Heart left ventricle (tissue), 16 donors: ENCODE results near the gene MS4A5. TPM values are rescaled to one million over a fixed set of nuclear protein-coding genes. Genes with fewer than 3 reads are reported as not detected.

Experiments
- ATAC-seq, 4 donors: fragments of 200-7000 bp; cut with Tn5 transposase; one replicate each; pipeline ENCODE4 v1.9.1; 2020 to 2022; ENCODE audit warnings: moderate library complexity in 4 of 4, mild to moderate bottlenecking in 3 of 4, moderate number of reproducible peaks in 1 of 4
- DNase-seq, 5 donors: peaks; one replicate each; pipeline ENCODE4 v3.0.0-alpha.2; 2020
- H3K27ac ChIP-seq, 12 donors: fragments of 200-600 bp; sonication (generic) in 4 of 12; one replicate each; pipeline versions ENCODE4 v1.5.0 to v1.8.0; 2016 to 2022; ENCODE audit warnings: mild to moderate bottlenecking in 2 of 12
- H3K27me3 ChIP-seq, 9 donors: fragments of 200-600 bp; sonication (generic) in 2 of 9; one replicate each; pipeline versions ENCODE4 v1.5.1 to v1.8.0; 2016 to 2022; ENCODE audit warnings: mild to moderate bottlenecking in 3 of 9
- H3K36me3 ChIP-seq, 9 donors: fragments of 200-600 bp; sonication (generic) in 2 of 9; one replicate each; pipeline versions ENCODE4 v1.5.0 to v1.8.0; 2018 to 2022; ENCODE audit warnings: mild to moderate bottlenecking in 2 of 9
- H3K4me1 ChIP-seq, 12 donors: fragments of 200-600 bp; sonication (generic) in 4 of 12; one replicate each; pipeline versions ENCODE4 v1.5.0 to v1.8.0; 2016 to 2022; ENCODE audit warnings: mild to moderate bottlenecking in 3 of 12
- H3K4me3 ChIP-seq, 12 donors: fragments of 200-600 bp; sonication (generic) in 4 of 12; one replicate each; pipeline versions ENCODE4 v1.5.0 to v1.8.0; 2017 to 2022; ENCODE audit warnings: mild to moderate bottlenecking in 9 of 12, moderate library complexity in 4 of 12
- H3K9me3 ChIP-seq, 12 donors: fragments of 200-600 bp; sonication (generic) in 4 of 12; one replicate each; pipeline versions ENCODE4 v1.5.0 to v1.8.0; 2016 to 2022; ENCODE audit warnings: mild to moderate bottlenecking in 1 of 12
- POLR2A ChIP-seq, 2 donors: fragments of 450-650 bp; IDR thresholded peaks; one replicate each; pipeline ENCODE4 v1.6.1; 2017; ENCODE audit warnings: antibody characterized with exemption in 2 of 2, mild to moderate bottlenecking in 2 of 2, moderate library complexity in 2 of 2
- WGBS, 4 donors: extraction: QIAGEN DNeasy Blood & Tissue Kit in 2 of 4; methylation state at CpG; one replicate each; pipeline versions ENCODE4 v1.1.5 to v1.1.7; 2013 to 2018; 5-methylcytosine and 5-hydroxymethylcytosine counted together
- intact Hi-C, 10 donors: fragments of 100-400 bp; cut with DNase I; formaldehyde crosslinking; loops; one replicate each; pipeline versions ENCODE4 v1.11.1 to v1.14.2; 2022
- polyA plus RNA-seq, 2 donors: library from polyadenylated mRNA; stranded (reverse); fragments of 200-250 nt; gene quantifications; one replicate each; pipeline ENCODE4 v1.2.3, GENCODE V29; 2013
- total RNA-seq, 9 donors: library from RNA; depleted of rRNA in 2 of 9; stranded (reverse); fragments of >200 nt in 2 of 9; fragmentation: NEBNext Ultra II Directional in 3 of 9; extraction: Animal tissue kit (Norgen Biotek cat#: 25700) in 3 of 9; gene quantifications; one replicate each; pipeline versions ENCODE4 v1.1.0 to v1.2.4, GENCODE V29; 2016 to 2023
- TF ChIP-seq, protein P1 (sequence below), 12 donors: fragments of 200-600 bp; sonication (generic) in 4 of 12; IDR thresholded peaks; one replicate each; pipeline versions ENCODE4 v1.5.0 to v1.8.0; 2018 to 2022; ENCODE audit warnings: antibody characterized with exemption in 12 of 12, mild to moderate bottlenecking in 5 of 12
- donor health status: ischemic (EF 13 %, LVEDD 7.1; RV severe dilation, severe dysfunction).
- donor health status: healthy with polysubstance abuse.
- donor health status: DM: no; HTN: yes; CAD: no.
- donor health status: DM: no; HTN: no; CAD: no.
- donor health status: ischemic (EF 25% LVEDD 6.9; RV normal size, moderate dysfunction).
- donor health status: ischemic (EF 25% LVEDD 5.7; RV mildly dilated, moderate dysfunction).
- donor health status: healthy.
- donor health status: DM: yes; HTN: yes; CAD: no.
- donor health status: ischemic (EF 35%, LVEDD 5.7; RV mildly dilated, moderate dysfunction).
- donor health status: nonischemic (EF 11% LVEDD 7.7; RV severe dilation, severe dysfunction).
- donor health status: DM: yes; HTN: yes; CAD: no.
- donor health status: PGD.
- donor health status: ischemic (EF 29% LVEDD 5.4; RV normal size, mild dysfunction).
- donor health status: nonischemic (EF 23%, LVEDD 6.1; RV moderate dilation, normal function).

The MS4A5 gene
- total and polyA plus RNA-seq, 11 donors = not detected

DNA sequence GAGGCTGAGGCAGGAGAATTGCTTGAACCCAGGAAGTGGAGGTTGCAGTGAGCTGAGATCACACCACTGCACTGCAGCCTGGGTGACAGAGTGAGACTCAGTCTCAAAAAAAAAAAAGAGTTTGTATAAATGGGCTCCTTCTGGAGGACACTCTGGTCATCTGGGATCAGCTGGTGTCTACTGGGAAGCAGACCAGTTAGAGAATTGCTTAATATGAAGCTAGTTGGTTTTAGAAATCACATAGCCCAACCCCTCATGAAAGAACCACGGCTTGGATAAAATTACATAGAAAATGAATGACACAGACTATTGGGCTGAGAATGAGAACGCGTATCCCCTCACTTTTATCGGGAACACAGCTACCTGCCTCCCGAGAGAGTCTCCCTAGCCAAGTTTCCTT, 36.4 kb upstream of the MS4A5 start:
- no peak for ATAC-seq
- Histone ChIP-seq H3K4me1 (peaks cover 0 to 63% (median 0%) of the 10 kb centered on the region in 12 donors), H3K27me3 (no peaks in the 10 kb centered on the region), H3K27ac (peak overlapping the region in 1 of 12 donors; percentile 33), H3K36me3 (peaks cover 0 to 4% (median 0%) of the 10 kb centered on the region in 9 donors), H3K9me3 (no peaks in the 10 kb centered on the region), H3K4me3 (no peak overlapping the region)
- intact Hi-C loops = no loop called here
- no peak for DNase-seq
- TF ChIP-seq POLR2A (IDR thresholded peaks at IDR 0.05) = no peak
- TF ChIP-seq, protein P1, sequence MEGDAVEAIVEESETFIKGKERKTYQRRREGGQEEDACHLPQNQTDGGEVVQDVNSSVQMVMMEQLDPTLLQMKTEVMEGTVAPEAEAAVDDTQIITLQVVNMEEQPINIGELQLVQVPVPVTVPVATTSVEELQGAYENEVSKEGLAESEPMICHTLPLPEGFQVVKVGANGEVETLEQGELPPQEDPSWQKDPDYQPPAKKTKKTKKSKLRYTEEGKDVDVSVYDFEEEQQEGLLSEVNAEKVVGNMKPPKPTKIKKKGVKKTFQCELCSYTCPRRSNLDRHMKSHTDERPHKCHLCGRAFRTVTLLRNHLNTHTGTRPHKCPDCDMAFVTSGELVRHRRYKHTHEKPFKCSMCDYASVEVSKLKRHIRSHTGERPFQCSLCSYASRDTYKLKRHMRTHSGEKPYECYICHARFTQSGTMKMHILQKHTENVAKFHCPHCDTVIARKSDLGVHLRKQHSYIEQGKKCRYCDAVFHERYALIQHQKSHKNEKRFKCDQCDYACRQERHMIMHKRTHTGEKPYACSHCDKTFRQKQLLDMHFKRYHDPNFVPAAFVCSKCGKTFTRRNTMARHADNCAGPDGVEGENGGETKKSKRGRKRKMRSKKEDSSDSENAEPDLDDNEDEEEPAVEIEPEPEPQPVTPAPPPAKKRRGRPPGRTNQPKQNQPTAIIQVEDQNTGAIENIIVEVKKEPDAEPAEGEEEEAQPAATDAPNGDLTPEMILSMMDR (IDR thresholded peaks at IDR 0.05) = no peak
- 69 to 88% (median 86%) methylated on average over 5 of the region's 5 CpGs for WGBS, 4 donors

- WGBS, 4 donors = 72 to 84% (median 73%) methylated on average over 7 of the region's 7 CpGs
- peak overlapping the region in 1 of 12 donors; percentile 84 for H3K27ac ChIP-seq
- no peak for DNase-seq
- no peaks in the 10 kb centered on the region for H3K9me3 ChIP-seq
- intact Hi-C loops = no loop called here
- no peak overlapping the region for H3K4me3 ChIP-seq
- H3K4me1 ChIP-seq = peaks cover 0 to 51% (median 0%) of the 10 kb centered on the region in 12 donors
- peaks cover 0 to 4% (median 0%) of the 10 kb centered on the region in 9 donors for H3K36me3 ChIP-seq
- H3K27me3 ChIP-seq = no peaks in the 10 kb centered on the region
- no peak for TF ChIP-seq POLR2A (IDR thresholded peaks at IDR 0.05)
- TF ChIP-seq, protein P1 (IDR thresholded peaks at IDR 0.05) = no peak
- ATAC-seq = no peak
Observed at GRCh38 chr11:60394666-60395380, 34.5 kb upstream of the MS4A5 start.

DNA sequence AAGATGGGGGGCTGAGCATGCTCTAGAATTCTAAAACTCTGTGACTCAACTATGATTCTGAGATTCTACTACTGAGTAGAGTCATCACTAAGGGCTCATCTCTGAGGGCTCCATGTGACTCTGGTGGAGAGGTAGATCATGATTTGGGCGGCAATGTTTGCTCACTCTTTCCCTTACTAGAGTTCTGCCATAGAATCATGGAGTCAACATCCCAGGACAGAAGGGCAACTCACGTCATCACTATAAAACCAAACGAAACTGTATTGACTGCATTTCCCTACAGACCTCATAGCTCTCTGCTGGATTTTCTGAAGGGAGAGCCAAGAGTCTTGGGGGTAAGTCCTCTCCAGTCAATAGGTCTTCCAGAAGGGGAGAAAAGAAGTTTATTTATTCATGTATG, 33.0 kb upstream of the MS4A5 start, which contains the start of gene MS4A14:
TSS of gene MS4A14 (plus strand) at position 78 of the 400 bp plus-strand sequence. CDS start at position 198, 120 bp downstream.
- no peaks in the 10 kb centered on the region for H3K9me3 ChIP-seq
- no peaks in the 10 kb centered on the region for H3K36me3 ChIP-seq
- WGBS, 4 donors = 52 to 73% (median 61%) methylated on average over 3 of the region's 3 CpGs
- no peak within 1 kb of the TSS for H3K4me3 ChIP-seq
- peaks cover 0 to 38% (median 0%) of the 10 kb centered on the region in 12 donors for H3K4me1 ChIP-seq
- TF ChIP-seq POLR2A (IDR thresholded peaks at IDR 0.05) = no peak
- TF ChIP-seq, protein P1 (IDR thresholded peaks at IDR 0.05) = no peak
- no peaks in the 10 kb centered on the region for H3K27me3 ChIP-seq
- peak within 1 kb of the TSS in 2 of 12 donors; percentile 22 to 84 for H3K27ac ChIP-seq
- peak in 2 of 4 donors; percentile 24 to 57 for ATAC-seq
- no peak for DNase-seq
- intact Hi-C loops = no loop called here

- H3K4me1 ChIP-seq = peaks cover 0 to 37% (median 0%) of the 10 kb centered on the region in 12 donors
- intact Hi-C loops = no loop called here
- H3K27me3 ChIP-seq = no peaks in the 10 kb centered on the region
- H3K9me3 ChIP-seq = no peaks in the 10 kb centered on the region
- 0 to 7% (median 3%) methylated on average over 1 of the region's 1 CpG for WGBS, 4 donors
- H3K36me3 ChIP-seq = no peaks in the 10 kb centered on the region
- ATAC-seq (peak in 3 of 4 donors; percentile 39 to 56 (median 54)), DNase-seq (no peak)
- peak overlapping the region in 2 of 12 donors; percentile 22 to 84 for H3K27ac ChIP-seq
- H3K4me3 ChIP-seq = no peak overlapping the region
- TF ChIP-seq, protein P1 (IDR thresholded peaks at IDR 0.05) = no peak
- no peak for TF ChIP-seq POLR2A (IDR thresholded peaks at IDR 0.05)
Observed at GRCh38 chr11:60396799-60397198, 32.6 kb upstream of the MS4A5 start.
